Epithelial cell of prostate (primary cell): ENCODE data around the gene PAM16.
"Not testable (repeated sequence)": the region's sequence is repeated elsewhere in the genome, so short reads cannot be mapped to it uniquely, and the experiment has no call there.

Experiments
- DNase-seq: peaks from one replicate; pipeline ENCODE4 v3.0.0-alpha.2; 2011; ENCODE audit warnings: low read depth, low spot score
- H3K27ac ChIP-seq: fragments of 450-650 bp; 2 replicates; pipeline ENCODE4 v1.5.1; 2017; ENCODE audit warnings: mild to moderate bottlenecking

The PAM16 gene

GRCh38 chr16:4339909-4340308 lies 11.2 kb downstream of the PAM16 start:
- no peak overlapping the region for H3K27ac ChIP-seq
- DNase-seq = no peak

- DNase-seq = no peak
- no peak overlapping the region for H3K27ac ChIP-seq
Observed at GRCh38 chr16:4339455-4339854, 11.7 kb downstream of the PAM16 start.

GRCh38 chr16:4338712-4339299 lies 12.3 kb downstream of the PAM16 start:
- no peak overlapping the region for H3K27ac ChIP-seq
- no peak for DNase-seq

- DNase-seq = no peak
- H3K27ac ChIP-seq = no peak overlapping the region
Observed at GRCh38 chr16:4338125-4338582, 13.0 kb downstream of the PAM16 start.

- H3K27ac ChIP-seq = no peak overlapping the region
- no peak for DNase-seq
Observed at GRCh38 chr16:4337540-4338088, 13.5 kb downstream of the PAM16 start.

- H3K27ac ChIP-seq = no peak overlapping the region
- DNase-seq = no peak
Observed at GRCh38 chr16:4336701-4337539, 14.2 kb downstream of the PAM16 start.

- H3K27ac ChIP-seq = no peak overlapping the region
- no peak for DNase-seq
Observed at GRCh38 chr16:4334724-4335495, 16.2 kb downstream of the PAM16 start.

GRCh38 chr16:4333714-4334113 lies 17.4 kb downstream of the PAM16 start:
- not testable (repeated sequence) for DNase-seq, H3K27ac ChIP-seq

GRCh38 chr16:4333308-4333638 lies 17.8 kb downstream of the PAM16 start:
- DNase-seq = no peak

GRCh38 chr16:4332623-4333307 lies 18.4 kb downstream of the PAM16 start:
- no peak overlapping the region for H3K27ac ChIP-seq
- DNase-seq = no peak

More at GRCh38 chr16:4333308-4333638, 17.8 kb downstream of the PAM16 start:
- H3K27ac ChIP-seq = no peak overlapping the region

GRCh38 chr16:4332083-4332482 lies 19.0 kb downstream of the PAM16 start:
- H3K27ac ChIP-seq = no peak overlapping the region
- DNase-seq = no peak

- no peak for DNase-seq
- no peak overlapping the region for H3K27ac ChIP-seq
Observed at GRCh38 chr16:4330277-4330874, 20.7 kb downstream of the PAM16 start.

GRCh38 chr16:4328782-4329775 lies 22.0 kb downstream of the PAM16 start:
- H3K27ac ChIP-seq = no peak overlapping the region
- no peak for DNase-seq

- H3K27ac ChIP-seq = no peak overlapping the region
- no peak for DNase-seq
Observed at GRCh38 chr16:4328046-4328781, 22.9 kb downstream of the PAM16 start.

GRCh38 chr16:4327386-4328045 lies 23.6 kb downstream of the PAM16 start:
- no peak overlapping the region for H3K27ac ChIP-seq
- DNase-seq = no peak

GRCh38 chr16:4325253-4325758 lies 25.8 kb downstream of the PAM16 start:
- no peak for DNase-seq
- H3K27ac ChIP-seq = no peak overlapping the region

- H3K27ac ChIP-seq = no peak overlapping the region
- no peak for DNase-seq
Observed at GRCh38 chr16:4324492-4325252, 26.4 kb downstream of the PAM16 start.
